Astrocyte (in vitro differentiated cells and primary cell): Measurements from ENCODE around the gene SPACA4. TPM values are rescaled to one million over a fixed set of nuclear protein-coding genes. Genes with fewer than 3 reads are reported as not detected.

ENCODE experiments used
- DNase-seq: peaks from one replicate; pipeline ENCODE4 v3.0.0-alpha.2; 2010; ENCODE audit warnings: low read depth
- FAIRE-seq: peaks from 2 replicates; lab custom pipeline; 2011; peaks lifted over from hg19 to GRCh38; lab: Jason Lieb, UNC
- H2AFZ ChIP-seq: 2 replicates; pipeline ENCODE4 v1.6.0; 2012; ENCODE audit warnings: low read depth, low read length, inconsistent platforms
- H3K27ac ChIP-seq: 2 replicates; pipeline ENCODE4 v1.5.1; 2011; ENCODE audit warnings: low read depth, low read length, inconsistent platforms
- H3K27me3 ChIP-seq: 2 replicates; pipeline ENCODE4 v1.6.0; 2011; ENCODE audit warnings: low read length, inconsistent platforms; ENCODE audit not compliant: insufficient read depth
- H3K36me3 ChIP-seq: 2 replicates; pipeline ENCODE4 v1.5.1; 2011; ENCODE audit warnings: low read length, inconsistent platforms; ENCODE audit not compliant: insufficient read depth
- H3K4me1 ChIP-seq: 2 replicates; pipeline ENCODE4 v1.5.1; 2011; ENCODE audit warnings: low read length, inconsistent platforms; ENCODE audit not compliant: insufficient read depth
- H3K4me2 ChIP-seq: 2 replicates; pipeline ENCODE4 v1.6.0; 2012; ENCODE audit warnings: low read length, inconsistent platforms
- H3K4me3 ChIP-seq: 2 replicates; pipeline ENCODE4 v1.5.1; 2011; ENCODE audit warnings: low read depth, mild to moderate bottlenecking, low read length, inconsistent platforms; ENCODE audit not compliant: insufficient read depth
- H3K79me2 ChIP-seq: 2 replicates; pipeline ENCODE4 v1.6.0; 2012; ENCODE audit warnings: mild to moderate bottlenecking, low read length, inconsistent platforms; ENCODE audit not compliant: insufficient read depth
- H3K9ac ChIP-seq: 2 replicates; pipeline ENCODE4 v1.6.0; 2012; ENCODE audit warnings: mild to moderate bottlenecking, low read length, inconsistent platforms
- H3K9me3 ChIP-seq: 2 replicates; pipeline ENCODE4 v1.5.1; 2012; ENCODE audit warnings: low read depth, mild to moderate bottlenecking, low read length, inconsistent platforms; ENCODE audit not compliant: insufficient read depth
- H4K20me1 ChIP-seq: 2 replicates; pipeline ENCODE4 v1.6.0; 2012; ENCODE audit warnings: low read length, inconsistent platforms; ENCODE audit not compliant: insufficient read depth
- H3K27ac Mint-ChIP-seq: one replicate; pipeline ENCODE4 v1.8.0; 2021; ENCODE audit warnings: mild to moderate bottlenecking, mixed read lengths; ENCODE audit not compliant: unreplicated experiment
- H3K27me3 Mint-ChIP-seq: one replicate; pipeline ENCODE4 v1.8.0; 2021; ENCODE audit warnings: low read depth, mixed read lengths; ENCODE audit not compliant: unreplicated experiment
- H3K36me3 Mint-ChIP-seq: one replicate; pipeline ENCODE4 v1.8.0; 2021; ENCODE audit warnings: low read depth, mixed read lengths; ENCODE audit not compliant: unreplicated experiment
- H3K4me1 Mint-ChIP-seq: one replicate; pipeline ENCODE4 v1.8.0; 2021; ENCODE audit warnings: low read depth, mixed read lengths; ENCODE audit not compliant: unreplicated experiment
- H3K4me3 Mint-ChIP-seq: one replicate; pipeline ENCODE4 v1.8.0; 2021; ENCODE audit warnings: mild to moderate bottlenecking, moderate library complexity, mixed read lengths; ENCODE audit not compliant: unreplicated experiment
- H3K9me3 Mint-ChIP-seq: one replicate; pipeline ENCODE4 v1.8.0; 2021; ENCODE audit warnings: mild to moderate bottlenecking, mixed read lengths; ENCODE audit not compliant: unreplicated experiment
- CTCF ChIP-seq: IDR thresholded peaks from 2 replicates; pipeline ENCODE4 v1.5.1; 2011; ENCODE audit warnings: low read depth, mild to moderate bottlenecking, inconsistent platforms, low read length, moderate library complexity; ENCODE audit not compliant: insufficient read depth
- EZH2 ChIP-seq: IDR thresholded peaks from 2 replicates; pipeline ENCODE4 v1.6.1; 2012; ENCODE audit warnings: mild to moderate bottlenecking, low read length, inconsistent platforms; ENCODE audit not compliant: insufficient read depth
- total RNA-seq: library from RNA; stranded (reverse); gene quantifications from 2 replicates; pipeline ENCODE4 v1.2.1, GENCODE V29; 2021

SPACA4 gene
- total RNA-seq, 1 donor from 2014 or later = not detected

- no peaks in the 10 kb centered on the region for H3K9me3 Mint-ChIP-seq
- H3K4me1 ChIP-seq = peaks cover 19% of the 10 kb centered on the region
- TF ChIP-seq CTCF (no peak), EZH2 (no peak)
- peak overlapping the region; percentile 85 for H3K4me3 Mint-ChIP-seq
- peak overlapping the region; percentile 42 for H3K27ac Mint-ChIP-seq
- H3K4me1 Mint-ChIP-seq = peaks cover 4% of the 10 kb centered on the region
- peak overlapping the region; percentile 98 for H3K4me2 ChIP-seq
- DNase-seq = no peak
- H2AFZ ChIP-seq = peak overlapping the region; percentile 86
- no peaks in the 10 kb centered on the region for H3K36me3 ChIP-seq
- H3K27ac ChIP-seq = no peak overlapping the region
- no peaks in the 10 kb centered on the region for H3K9me3 ChIP-seq
- peaks cover 2% of the 10 kb centered on the region for H3K36me3 Mint-ChIP-seq
- H3K9ac ChIP-seq = no peak overlapping the region
- no peaks in the 10 kb centered on the region for H4K20me1 ChIP-seq
- FAIRE-seq = no peak
- H3K79me2 ChIP-seq = no peaks in the 10 kb centered on the region
- no peaks in the 10 kb centered on the region for H3K27me3 ChIP-seq
- H3K4me3 ChIP-seq = peak overlapping the region; percentile 32
- H3K27me3 Mint-ChIP-seq = peaks cover 2% of the 10 kb centered on the region
These were observed 38.5 kb downstream of the SPACA4 start for GRCh38 chr19:48644839-48645619.

- no peak for DNase-seq
- TF ChIP-seq CTCF = no peak
- TF ChIP-seq EZH2 = no peak
- Histone ChIP-seq H3K27me3 (no peaks in the 10 kb centered on the region), H2AFZ (peak overlapping the region; percentile 86), H3K79me2 (no peaks in the 10 kb centered on the region), H3K4me1 (peaks cover 19% of the 10 kb centered on the region), H3K36me3 (no peaks in the 10 kb centered on the region), H3K9ac (peak overlapping the region; percentile 74), H3K4me2 (peak overlapping the region; percentile 98), H3K4me3 (peak overlapping the region; percentile 32), H3K9me3 (no peaks in the 10 kb centered on the region), H3K27ac (no peak overlapping the region), H4K20me1 (no peaks in the 10 kb centered on the region)
- peaks cover 2% of the 10 kb centered on the region for H3K27me3 Mint-ChIP-seq
- H3K36me3 Mint-ChIP-seq = peaks cover 2% of the 10 kb centered on the region
- peak overlapping the region; percentile 85 for H3K4me3 Mint-ChIP-seq
- no peak for FAIRE-seq
- H3K4me1 Mint-ChIP-seq = peaks cover 4% of the 10 kb centered on the region
- no peak overlapping the region for H3K27ac Mint-ChIP-seq
- H3K9me3 Mint-ChIP-seq = no peaks in the 10 kb centered on the region
These were observed 39.1 kb downstream of the SPACA4 start for GRCh38 chr19:48645620-48646000.
